K562 (cell line): ENCODE data around the gene ERAS. TPM values are rescaled to one million over a fixed set of nuclear protein-coding genes. Genes with fewer than 3 reads are reported as not detected.

Source experiments
- ARID1B ChIP-seq: fragments of 450-650 bp; IDR thresholded peaks from 2 replicates; pipeline ENCODE4 v1.6.1; 2016; ENCODE audit warnings: antibody characterized with exemption, mild to moderate bottlenecking, inconsistent platforms
- DNMT1 ChIP-seq: fragments of 450-650 bp; IDR thresholded peaks from 2 replicates; pipeline ENCODE4 v1.6.1; 2016; ENCODE audit warnings: antibody characterized with exemption, mild to moderate bottlenecking
- EGR1 ChIP-seq: fragments of 450-650 bp; conservative IDR thresholded peaks from 2 replicates; pipeline ENCODE4 v1.6.1; 2017; ENCODE audit warnings: mild to moderate bottlenecking
- ETV5 ChIP-seq: sonication (generic); formaldehyde crosslinking; IDR thresholded peaks from 2 replicates; pipeline ENCODE4 v1.4.0; 2020; ENCODE audit warnings: low read depth, mild to moderate bottlenecking, missing genetic modification reagents
- HES1 ChIP-seq: fragments of 450-650 bp; IDR thresholded peaks from 2 replicates; pipeline ENCODE4 v1.6.1; 2016; ENCODE audit warnings: low read depth, mild to moderate bottlenecking, moderate library complexity
- HNRNPLL ChIP-seq: fragments of 200-400 bp; formaldehyde crosslinking; IDR thresholded peaks from 2 replicates; pipeline ENCODE4 v1.6.1; 2017; ENCODE audit warnings: low read length, low read depth, mild to moderate bottlenecking; ENCODE audit not compliant: poor library complexity, severe bottlenecking
- KDM5B ChIP-seq: fragments of 200-600 bp; sonication (generic); IDR thresholded peaks from 2 replicates; pipeline ENCODE4 v1.6.1; 2012; ENCODE audit warnings: low read depth, mild to moderate bottlenecking, moderate library complexity, low read length, control low read depth, inconsistent platforms; ENCODE audit not compliant: insufficient replicate concordance
- MTA2 ChIP-seq: fragments of 450-650 bp; IDR thresholded peaks from 2 replicates; pipeline ENCODE4 v1.6.1; 2016; ENCODE audit warnings: low read depth
- OTX1 ChIP-seq: fragments of 450-650 bp; formaldehyde crosslinking; IDR thresholded peaks from 2 replicates; pipeline ENCODE4 v1.4.0; 2022; ENCODE audit warnings: mild to moderate bottlenecking
- PHF8 ChIP-seq: fragments of 200-600 bp; sonication (generic); IDR thresholded peaks from 2 replicates; pipeline ENCODE4 v1.6.1; 2012; ENCODE audit warnings: mixed run types, mild to moderate bottlenecking, inconsistent platforms, low read length, moderate library complexity, borderline replicate concordance
- PKNOX1 ChIP-seq: fragments of 450-650 bp; IDR thresholded peaks from 2 replicates; pipeline ENCODE4 v1.6.1; 2016
- PML ChIP-seq: IDR thresholded peaks from 2 replicates; pipeline ENCODE4 v1.6.1; 2012; ENCODE audit warnings: low read length, inconsistent platforms
- POLR2A ChIP-seq: fragments of 450-650 bp; conservative IDR thresholded peaks from 2 replicates; pipeline ENCODE4 v1.6.1; 2016
- POU5F1 ChIP-seq: fragments of 150-350 bp; IDR thresholded peaks from 2 replicates; pipeline ENCODE4 v1.6.1; 2014; ENCODE audit warnings: borderline replicate concordance, low read length, low read depth, mild to moderate bottlenecking; ENCODE audit not compliant: partially characterized antibody
- PRPF4 ChIP-seq: fragments of 200-400 bp; formaldehyde crosslinking; IDR thresholded peaks from one replicate; pipeline ENCODE4 v1.6.1; 2017; ENCODE audit warnings: low read length, low read depth, mild to moderate bottlenecking; ENCODE audit not compliant: insufficient read depth, poor library complexity, severe bottlenecking
- RCOR1 ChIP-seq, 2 experiments: IDR thresholded peaks; 2 replicates each; pipeline ENCODE4 v1.6.1; 2012; ENCODE audit warnings: low read depth in 2 of 2, low read length in 2 of 2, borderline replicate concordance in 1 of 2, improper control_type of control experiment in 1 of 2
- SMARCA5 ChIP-seq: fragments of 450-650 bp; IDR thresholded peaks from 2 replicates; pipeline ENCODE4 v1.6.1; 2016
- TAF7 ChIP-seq: fragments of 450-650 bp; IDR thresholded peaks from 2 replicates; pipeline ENCODE4 v1.6.1; 2016; ENCODE audit warnings: missing genetic modification characterization, missing compliant biosample characterization
- TBP ChIP-seq: optimal IDR thresholded peaks from 2 replicates; pipeline ENCODE3; 2011; ENCODE audit warnings: low read depth, low read length, improper control_type of control experiment
- TEAD1 ChIP-seq, 2 experiments: fragments of 450-650 bp in 1 of 2; sonication (generic) in 1 of 2; formaldehyde crosslinking; IDR thresholded peaks; 2 replicates each; pipeline versions ENCODE4 v1.4.0 to v1.8.0; 2020 to 2022; ENCODE audit warnings: mild to moderate bottlenecking in 2 of 2, missing genetic modification reagents in 1 of 2
- ZBED1 ChIP-seq: IDR thresholded peaks from 2 replicates; pipeline ENCODE4 v1.6.1; 2014
- ZC3H8 ChIP-seq: fragments of 450-650 bp; IDR thresholded peaks from 2 replicates; pipeline ENCODE4 v1.6.1; 2017
- ZFP1 ChIP-seq: fragments of 450-650 bp; formaldehyde crosslinking; IDR thresholded peaks from 2 replicates; pipeline ENCODE4 v1.4.0; 2020; ENCODE audit warnings: mild to moderate bottlenecking, mixed read lengths
- ZNF511 ChIP-seq: sonication (generic); formaldehyde crosslinking; IDR thresholded peaks from 2 replicates; pipeline ENCODE4 v1.8.0; 2022; ENCODE audit warnings: mild to moderate bottlenecking, missing genetic modification reagents
- ZNF668 ChIP-seq: fragments of 250-450 bp; sonication (Bioruptor Pico); IDR thresholded peaks from 2 replicates; pipeline ENCODE4 v1.8.0; 2022; ENCODE audit warnings: mild to moderate bottlenecking, inconsistent platforms
- ZNF699 ChIP-seq: fragments of 250-450 bp; sonication (Bioruptor Pico); IDR thresholded peaks from 2 replicates; pipeline ENCODE4 v1.8.0; 2021; ENCODE audit warnings: mild to moderate bottlenecking, moderate library complexity; ENCODE audit not compliant: insufficient replicate concordance
- polyA plus RNA-seq, 8 experiments: library from polyadenylated mRNA; depleted of rRNA in 4 of 8; stranded (reverse) in 5 of 8; unstranded in 3 of 8; fragments of >200 nt; fragmentation: Nextera tagmentation in 2 of 8; fragmentation: Illumina TruSeq in 1 of 8; extraction: Ambion mirVana in 2 of 8; extraction: Trizol in 1 of 8; gene quantifications; 2 replicates each; pipeline versions ENCODE4 v1.2.1 to v1.2.3, GENCODE V29; 2011 to 2014; ENCODE audit warnings: inconsistent platforms in 1 of 8, missing spikeins in 1 of 8
- total RNA-seq, 7 experiments: library from RNA; depleted of rRNA in 6 of 7; stranded (reverse); fragments of >200 nt in 6 of 7; fragmentation: Illumina TruSeq in 2 of 7; extraction: Trizol in 2 of 7; gene quantifications; 2 replicates each; pipeline versions ENCODE4 v1.2.1 to v1.2.3, GENCODE V29; 2011 to 2021; ENCODE audit warnings: low replicate concordance in 1 of 7

The ERAS gene
- total and polyA plus RNA-seq, 9 of the 15 experiments (the other 6 are each of a cell fraction or from before 2014, with no cell fraction given) = 0.07 to 0.12 TPM; not detected in 7

- TF ChIP-seq DNMT1 (0 out of 2 replicates have a peak, but pooled peaks have one; percentile 78), EGR1 (peak; percentile 84), OTX1 (peak; percentile 83; the same call in 1 of the 2 replicates), ZNF699 (no peak), TAF7 (tag) (peak; percentile 50; the same call in 1 of the 2 replicates), SMARCA5 (peak; percentile 69; the same call in 1 of the 2 replicates), RCOR1 (IDR thresholded peaks at IDR 0.05; ENCODE audit: borderline replicate concordance in 1 of 2, low read depth in 2 of 2, low read length in 2 of 2) (no peak), KDM5B (peak; percentile 66), ETV5 (no peak; the same call in 1 of the 2 replicates), PKNOX1 (peak; percentile 34), ZNF511 (CRISPR knock-in tag) (peak; percentile 40; the same call in 1 of the 2 replicates), PRPF4 (no peak), POU5F1 (no peak), ZFP1 (CRISPR knock-in tag) (no peak), MTA2 (0 out of 2 replicates have a peak, but pooled peaks have one; percentile 14), HES1 (no peak), PML (0 out of 2 replicates have a peak, but pooled peaks have one; percentile 51), PHF8 (peak; percentile 60; the same call in 1 of the 2 replicates), HNRNPLL (peak; percentile 3), TBP (peak; percentile 44), TEAD1 (CRISPR knock-in tag; IDR thresholded peaks at IDR 0.05) (0 out of 4 replicates have a peak, but pooled peaks of 1 of the 2 experiments have one; percentile 20), ZBED1 (peak; percentile 28; the same call in 1 of the 2 replicates), ZC3H8 (0 out of 2 replicates have a peak, but pooled peaks have one; percentile 43), ARID1B (peak; percentile 72), POLR2A (peak; percentile 95), ZNF668 (no peak)
These were observed 24.0 kb upstream of the ERAS start (continued) for GRCh38 chrX:48802089-48802904.
